Astrocyte (in vitro differentiated cells and primary cell): ENCODE data around the gene SMAD1.

Experiments
- EZH2 ChIP-seq: IDR thresholded peaks from 2 replicates; pipeline ENCODE4 v1.6.1; 2012; ENCODE audit warnings: mild to moderate bottlenecking, low read length, inconsistent platforms; ENCODE audit not compliant: insufficient read depth
- TF ChIP-seq, protein P1 (sequence below): IDR thresholded peaks from 2 replicates; pipeline ENCODE4 v1.5.1; 2011; ENCODE audit warnings: low read depth, mild to moderate bottlenecking, inconsistent platforms, low read length, moderate library complexity; ENCODE audit not compliant: insufficient read depth

DNA sequence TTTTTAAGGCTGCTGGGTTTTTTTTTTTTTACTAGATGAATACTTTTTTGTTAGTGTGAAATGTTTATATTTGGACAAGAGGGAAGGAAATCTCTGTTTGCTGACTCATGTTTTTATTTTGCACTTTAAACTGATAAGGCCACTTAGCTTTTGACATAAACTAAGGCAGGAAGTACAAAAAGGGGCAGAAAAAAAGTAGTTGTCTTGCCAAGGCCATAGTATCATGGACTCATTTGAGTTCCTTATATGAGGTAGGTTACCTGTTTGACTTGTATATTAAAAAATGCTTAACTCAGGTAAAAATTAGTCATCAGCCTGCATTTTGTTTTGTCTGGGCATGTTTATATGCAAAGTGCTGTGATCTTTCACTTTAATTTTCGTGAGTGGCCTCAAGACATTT lies 26.0 kb downstream of the SMAD1 start:
- TF ChIP-seq, protein P1, sequence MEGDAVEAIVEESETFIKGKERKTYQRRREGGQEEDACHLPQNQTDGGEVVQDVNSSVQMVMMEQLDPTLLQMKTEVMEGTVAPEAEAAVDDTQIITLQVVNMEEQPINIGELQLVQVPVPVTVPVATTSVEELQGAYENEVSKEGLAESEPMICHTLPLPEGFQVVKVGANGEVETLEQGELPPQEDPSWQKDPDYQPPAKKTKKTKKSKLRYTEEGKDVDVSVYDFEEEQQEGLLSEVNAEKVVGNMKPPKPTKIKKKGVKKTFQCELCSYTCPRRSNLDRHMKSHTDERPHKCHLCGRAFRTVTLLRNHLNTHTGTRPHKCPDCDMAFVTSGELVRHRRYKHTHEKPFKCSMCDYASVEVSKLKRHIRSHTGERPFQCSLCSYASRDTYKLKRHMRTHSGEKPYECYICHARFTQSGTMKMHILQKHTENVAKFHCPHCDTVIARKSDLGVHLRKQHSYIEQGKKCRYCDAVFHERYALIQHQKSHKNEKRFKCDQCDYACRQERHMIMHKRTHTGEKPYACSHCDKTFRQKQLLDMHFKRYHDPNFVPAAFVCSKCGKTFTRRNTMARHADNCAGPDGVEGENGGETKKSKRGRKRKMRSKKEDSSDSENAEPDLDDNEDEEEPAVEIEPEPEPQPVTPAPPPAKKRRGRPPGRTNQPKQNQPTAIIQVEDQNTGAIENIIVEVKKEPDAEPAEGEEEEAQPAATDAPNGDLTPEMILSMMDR = no peak
- TF ChIP-seq EZH2 = no peak
